HG02759 (cell line): Measurements from ENCODE around the gene BOC.
"Not testable (repeated sequence)": the region's sequence is repeated elsewhere in the genome, so short reads cannot be mapped to it uniquely, and the experiment has no call there.

Experiments
- ATAC-seq: cut with Tn5 transposase; IDR thresholded peaks from one replicate; pipeline ENCODE4 v1.9.1; 2021; ENCODE audit warnings: mild to moderate bottlenecking, moderate library complexity; ENCODE audit not compliant: unreplicated experiment

The BOC gene

DNA sequence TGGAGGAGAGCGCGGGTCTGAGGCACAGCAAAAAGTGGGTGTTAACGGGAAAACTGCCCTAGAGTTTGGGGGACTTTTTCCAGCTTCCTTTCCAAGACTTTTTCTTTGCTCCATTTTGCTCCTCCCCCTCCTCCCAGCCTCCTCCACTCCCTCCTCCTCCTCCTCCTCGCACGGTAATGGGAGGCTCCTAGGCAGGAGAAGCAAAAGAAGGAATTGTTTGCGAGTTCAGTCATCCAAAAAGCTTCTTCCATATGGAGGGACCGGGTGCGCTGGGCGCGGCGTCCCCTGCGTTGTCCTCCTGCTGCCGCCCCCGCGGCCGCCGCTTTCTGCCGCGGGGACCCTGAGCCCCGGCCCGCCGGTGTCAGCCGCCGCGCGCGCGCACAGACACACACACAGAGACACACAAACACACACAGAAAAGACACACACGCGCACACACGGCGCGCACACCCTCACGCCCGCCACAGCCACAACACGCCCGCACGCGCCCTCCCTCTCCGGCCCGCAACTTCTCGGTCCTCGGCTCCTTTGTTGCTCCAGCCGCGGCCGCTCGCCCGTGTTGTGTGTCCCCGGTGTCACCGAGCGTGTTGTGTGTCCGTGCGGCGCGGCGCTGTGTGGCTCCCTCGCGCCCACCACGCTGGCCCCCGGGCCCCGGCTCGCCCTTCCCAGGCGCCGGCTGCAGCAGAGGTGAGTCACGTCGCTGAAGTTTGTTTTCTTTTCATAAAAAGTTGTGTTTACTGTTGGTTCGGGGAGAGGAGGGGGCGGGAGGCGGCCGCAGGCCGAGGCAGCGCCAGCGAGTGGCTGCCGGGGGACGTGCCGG is at the start of gene BOC:
Gene BOC, plus strand, starts transcription at position 228 of the 820 bp plus-strand sequence. CDS start 38,246 bp downstream, outside the sequence.
- no peak for ATAC-seq

- ATAC-seq: no peak
These were observed 49.7 kb upstream of the BOC start for GRCh38 chr3:113161661-113162060.

- ATAC-seq: no peak
These were observed 48.2 kb upstream of the BOC start for GRCh38 chr3:113163152-113163551.

- ATAC-seq: no peak
These were observed 45.5 kb upstream of the BOC start for GRCh38 chr3:113165841-113166240.

- no peak for ATAC-seq
These were observed 45.0 kb upstream of the BOC start for GRCh38 chr3:113166357-113166718.

GRCh38 chr3:113166719-113167492 is 44.5 kb upstream of the BOC start:
- no peak for ATAC-seq

DNA sequence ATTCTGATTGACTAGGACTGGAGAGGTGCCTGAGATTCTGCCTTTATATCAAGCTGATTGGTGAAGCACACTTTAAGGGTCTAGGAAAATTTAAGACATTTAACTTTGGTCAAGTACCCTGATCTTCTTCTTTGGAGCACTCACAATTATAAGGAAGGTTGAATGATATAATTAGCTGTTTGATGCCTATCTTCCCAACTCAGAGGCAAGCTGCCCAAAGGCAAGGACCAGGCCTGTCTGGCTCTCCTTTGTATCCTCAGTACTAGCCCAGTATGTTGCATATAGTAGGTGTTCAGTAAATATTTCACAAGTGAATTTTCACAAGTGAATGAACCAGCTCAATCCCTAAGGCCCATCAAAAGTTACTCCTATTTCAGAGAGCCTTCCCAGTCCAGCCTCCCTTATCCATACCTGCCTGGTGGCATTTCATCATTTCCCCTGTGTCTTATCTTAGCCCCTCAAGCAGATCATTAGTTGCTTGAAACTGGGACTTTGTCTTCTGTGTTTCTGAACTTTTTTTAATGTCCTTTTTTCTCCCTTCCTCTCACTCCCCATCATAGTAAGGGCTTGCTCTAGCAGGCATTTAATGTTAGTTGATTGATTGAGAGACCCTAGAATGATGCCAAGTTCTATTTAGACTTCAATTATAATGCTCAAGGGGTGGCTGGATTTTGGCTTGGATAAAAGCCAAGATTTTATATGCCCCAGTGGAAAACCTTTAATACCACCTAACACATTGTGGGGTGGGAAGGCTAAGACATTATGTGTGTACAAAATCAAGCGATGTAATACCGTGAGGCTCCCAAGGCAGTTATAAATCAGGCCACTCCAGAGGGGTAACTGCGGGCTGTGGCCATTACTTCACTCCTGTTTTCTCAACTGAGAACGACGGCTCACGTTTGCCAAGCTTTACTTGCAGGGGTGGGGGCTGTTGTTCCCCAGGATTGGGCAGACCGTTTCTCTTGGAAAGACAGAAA is 43.2 kb upstream of the BOC start:
- no peak for ATAC-seq

GRCh38 chr3:113169891-113170452 is 41.4 kb upstream of the BOC start:
- ATAC-seq: no peak

GRCh38 chr3:113170771-113171170 is 40.6 kb upstream of the BOC start:
- ATAC-seq: no peak

- not testable (repeated sequence) for ATAC-seq
These were observed 39.6 kb upstream of the BOC start for GRCh38 chr3:113171675-113172300.

GRCh38 chr3:113173102-113173501 is 38.3 kb upstream of the BOC start:
- ATAC-seq: no peak

- no peak for ATAC-seq
These were observed 37.1 kb upstream of the BOC start for GRCh38 chr3:113174304-113174703.

DNA sequence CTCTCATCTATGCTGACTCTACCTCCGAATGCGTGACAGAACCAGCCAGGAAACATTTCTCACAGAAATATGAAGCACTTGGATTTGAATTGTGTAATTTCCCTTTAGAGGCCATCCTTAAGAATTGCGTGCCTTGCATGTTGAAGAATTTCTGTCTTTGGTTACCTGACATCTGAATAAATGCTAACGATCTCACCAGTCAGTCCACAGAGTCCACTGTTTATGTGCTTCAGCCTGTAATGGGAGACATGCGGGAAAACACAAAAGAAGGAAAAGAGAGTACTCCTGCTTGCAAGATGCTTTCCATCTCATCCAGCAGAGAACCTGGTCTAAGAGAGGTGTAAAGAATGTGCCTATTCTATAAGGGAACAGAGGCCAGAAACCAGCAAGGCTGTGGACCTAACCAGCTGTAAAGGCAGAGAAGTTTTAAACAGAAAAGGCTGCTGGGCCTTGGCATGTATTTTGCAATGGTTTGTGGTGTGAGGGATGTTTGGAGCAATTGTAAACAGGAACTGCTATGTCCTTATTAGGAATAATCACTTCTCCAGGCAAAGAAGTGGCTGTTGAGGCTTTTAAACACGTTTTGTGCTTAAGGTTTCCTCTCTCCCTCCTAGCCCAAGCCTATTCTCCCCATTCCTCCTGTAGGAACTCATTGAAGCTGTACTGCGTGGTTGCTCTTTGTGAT is 36.4 kb upstream of the BOC start:
- ATAC-seq: no peak

GRCh38 chr3:113177526-113177925 is 33.8 kb upstream of the BOC start:
- no peak for ATAC-seq

DNA sequence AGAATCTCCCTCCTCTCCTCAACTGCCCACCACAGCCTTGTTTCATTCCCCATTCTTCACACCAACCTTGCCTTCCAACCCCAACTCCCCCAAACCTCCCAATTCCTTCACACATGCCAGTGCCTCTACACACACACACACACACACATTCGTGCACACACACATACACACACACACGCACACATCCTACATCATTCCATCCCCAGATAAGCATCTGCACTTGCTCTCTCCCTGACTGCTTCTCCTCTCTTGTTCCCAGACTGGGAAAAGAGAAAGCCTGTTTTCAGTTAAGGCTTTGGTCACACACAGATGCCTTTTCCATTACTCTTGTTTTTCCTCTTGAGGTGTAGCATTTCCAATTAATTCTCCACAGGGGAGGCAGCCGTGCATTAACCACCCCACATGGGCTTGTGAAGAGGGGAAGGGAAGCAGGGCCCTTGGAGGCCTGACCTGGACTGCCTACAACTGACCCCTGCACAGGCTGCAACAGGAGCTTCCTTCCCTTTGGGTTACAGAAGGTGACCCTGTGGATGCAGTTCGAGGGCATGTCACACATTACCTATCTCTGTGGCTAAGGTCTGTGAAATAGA is 32.0 kb upstream of the BOC start:
- no peak for ATAC-seq

DNA sequence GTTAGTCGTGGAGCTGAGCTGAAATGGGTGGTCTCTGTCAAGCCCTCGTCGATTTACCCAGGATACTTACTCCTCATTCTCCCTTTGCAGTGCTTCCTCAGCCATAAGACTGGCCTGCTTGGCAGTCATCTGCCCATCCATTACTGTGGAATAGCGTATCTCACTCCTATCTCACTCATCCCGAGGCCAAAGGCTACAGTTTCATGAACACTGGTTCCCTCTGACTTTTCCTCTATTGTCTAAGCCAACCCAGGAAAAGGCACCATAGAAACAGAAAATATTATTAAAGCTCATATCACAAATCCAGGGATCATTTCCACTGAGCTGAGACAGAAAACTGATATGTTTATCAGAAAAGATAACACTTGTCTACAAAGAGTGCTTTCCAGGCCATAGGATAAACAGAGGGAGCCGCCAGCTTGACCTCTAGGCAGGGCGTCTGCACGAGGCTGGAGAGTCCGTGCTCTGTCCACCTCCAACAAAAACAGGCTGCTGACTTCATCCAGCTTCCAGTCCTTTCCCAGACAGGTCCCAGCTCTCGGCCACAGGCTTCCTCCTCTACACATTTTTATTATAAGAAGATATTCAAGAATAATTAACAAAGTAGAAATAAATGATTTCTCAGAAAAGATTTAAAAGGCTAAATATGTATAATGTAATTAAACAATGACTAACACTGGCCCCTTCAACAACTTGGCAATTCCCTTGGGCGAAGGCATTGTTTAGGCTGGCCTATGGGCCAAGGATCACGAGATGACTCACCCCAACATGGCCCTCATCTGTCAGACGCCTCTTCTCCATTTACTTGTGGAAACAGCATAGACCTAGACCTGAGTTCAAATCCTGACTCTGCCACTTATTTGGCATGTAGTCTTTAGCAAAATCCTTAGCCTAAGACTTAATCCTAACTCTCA is 27.4 kb upstream of the BOC start:
- no peak for ATAC-seq

GRCh38 chr3:113185194-113185835 is 26.0 kb upstream of the BOC start:
- no peak for ATAC-seq

DNA sequence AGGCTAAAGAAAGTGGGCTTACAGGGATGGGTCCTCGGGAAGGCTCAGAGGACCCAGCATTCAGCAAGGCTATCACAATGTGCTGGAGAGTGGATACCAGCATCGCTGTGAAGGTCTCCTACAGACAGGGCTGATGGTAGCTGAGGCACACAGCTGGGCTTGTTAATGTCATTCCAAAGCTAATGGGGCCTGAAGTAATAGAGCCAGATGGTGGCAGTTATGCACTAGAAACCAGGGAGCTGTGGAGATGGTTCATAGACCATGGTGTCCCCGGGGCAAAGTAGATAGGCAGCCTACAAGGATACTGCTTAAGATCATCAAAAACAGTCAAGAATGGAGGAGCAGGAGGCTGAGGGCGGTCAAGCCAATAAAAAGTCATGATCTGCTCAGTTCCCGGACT is 24.8 kb upstream of the BOC start:
- no peak for ATAC-seq
